Measurements from ENCODE around the gene KLB. TPM values are rescaled to one million over a fixed set of nuclear protein-coding genes. Genes with fewer than 3 reads are reported as not detected.
"Not testable (repeated sequence)": the region's sequence is repeated elsewhere in the genome, so short reads cannot be mapped to it uniquely, and the experiment has no call there.

The KLB gene
- total RNA-seq, 6 experiments from 2014 or later = not detected

- H3K4me1 Mint-ChIP-seq (ENCODE audit: low read depth) = peaks cover 50% of the 10 kb centered on the region
- no peak for DNase-seq
Measured at GRCh38 chr4:39452860-39453587, 46.3 kb downstream of the KLB start.

GRCh38 chr4:39453738-39454137 lies 47.0 kb downstream of the KLB start:
- Mint-ChIP-seq H3K27ac (no peak overlapping the region), H3K27me3 (ENCODE audit: insufficient read depth) (peaks cover 7% of the 10 kb centered on the region), H3K4me1 (ENCODE audit: low read depth) (peaks cover 50% of the 10 kb centered on the region), H3K36me3 (ENCODE audit: low read depth) (peaks cover 79% of the 10 kb centered on the region), H3K4me3 (no peak overlapping the region), H3K9me3 (no peaks in the 10 kb centered on the region)
- no peak for DNase-seq
- no peak for TF ChIP-seq CTCF (IDR thresholded peaks at IDR 0.05)

More at GRCh38 chr4:39452860-39453587, 46.3 kb downstream of the KLB start:
- H3K27me3 Mint-ChIP-seq (ENCODE audit: insufficient read depth) = peaks cover 2% of the 10 kb centered on the region; the same call in 1 of the 2 replicates
- no peak for TF ChIP-seq CTCF (IDR thresholded peaks at IDR 0.05)
- H3K27ac Mint-ChIP-seq = peak overlapping the region; percentile 12; the same call in 1 of the 2 replicates
- H3K36me3 Mint-ChIP-seq (ENCODE audit: low read depth) = peaks cover 76% of the 10 kb centered on the region
- no peaks in the 10 kb centered on the region for H3K9me3 Mint-ChIP-seq
- H3K4me3 Mint-ChIP-seq = no peak overlapping the region

GRCh38 chr4:39455486-39455885 lies 48.8 kb downstream of the KLB start:
- Mint-ChIP-seq H3K27ac (0 out of 2 replicates have a peak overlapping the region, but pooled peaks have one; percentile 9), H3K4me1 (ENCODE audit: low read depth) (peaks cover 51% of the 10 kb centered on the region), H3K4me3 (peak overlapping the region; percentile 51), H3K36me3 (ENCODE audit: low read depth) (peaks cover 73% of the 10 kb centered on the region), H3K9me3 (no peaks in the 10 kb centered on the region), H3K27me3 (ENCODE audit: insufficient read depth) (peaks cover 9% of the 10 kb centered on the region)
- TF ChIP-seq CTCF (IDR thresholded peaks at IDR 0.05) = no peak
- DNase-seq = no peak

- peaks cover 58% of the 10 kb centered on the region for H3K36me3 Mint-ChIP-seq (ENCODE audit: low read depth)
- H3K4me3 Mint-ChIP-seq = peak overlapping the region; percentile 99
- no peak for TF ChIP-seq CTCF (IDR thresholded peaks at IDR 0.05)
Measured at GRCh38 chr4:39456946-39457763, 50.4 kb downstream of the KLB start.

GRCh38 chr4:39458161-39458504 lies 51.4 kb downstream of the KLB start:
- H3K36me3 Mint-ChIP-seq (ENCODE audit: low read depth) = peaks cover 48% of the 10 kb centered on the region
- not testable (repeated sequence) for DNase-seq; H3K27me3 Mint-ChIP-seq (ENCODE audit: insufficient read depth); H3K9me3 Mint-ChIP-seq
- peaks cover 41% of the 10 kb centered on the region for H3K4me1 Mint-ChIP-seq (ENCODE audit: low read depth)
- H3K27ac Mint-ChIP-seq = peak overlapping the region; percentile 99
- H3K4me3 Mint-ChIP-seq = peak overlapping the region; percentile 99

More at GRCh38 chr4:39456946-39457763, 50.4 kb downstream of the KLB start:
- H3K27me3 Mint-ChIP-seq (ENCODE audit: insufficient read depth) = peaks cover 7% of the 10 kb centered on the region
- H3K27ac Mint-ChIP-seq = peak overlapping the region; percentile 99
- no peak for DNase-seq
- H3K9me3 Mint-ChIP-seq = no peaks in the 10 kb centered on the region
- H3K4me1 Mint-ChIP-seq (ENCODE audit: low read depth) = peaks cover 51% of the 10 kb centered on the region

All from HFFc6 (cell line).